Progenitor cell of endocrine pancreas (in vitro differentiated cells): ENCODE data around the gene SYVN1. TPM values are rescaled to one million over a fixed set of nuclear protein-coding genes. Genes with fewer than 3 reads are reported as not detected.

ENCODE experiments used
- DNase-seq: peaks from one replicate; pipeline ENCODE4 v3.0.0; 2021; ENCODE audit warnings: low spot score; ENCODE audit not compliant: unreplicated experiment
- H3K27ac Mint-ChIP-seq: 2 replicates; pipeline ENCODE4 v1.8.0; 2021; ENCODE audit warnings: mild to moderate bottlenecking, moderate library complexity, mixed read lengths
- H3K27me3 Mint-ChIP-seq: 2 replicates; pipeline ENCODE4 v1.8.0; 2021; ENCODE audit warnings: mixed read lengths
- H3K36me3 Mint-ChIP-seq: 2 replicates; pipeline ENCODE4 v1.8.0; 2022; ENCODE audit warnings: mixed read lengths; ENCODE audit not compliant: insufficient read depth
- H3K4me1 Mint-ChIP-seq: 2 replicates; pipeline ENCODE4 v1.8.0; 2021; ENCODE audit warnings: low read depth, mixed read lengths
- H3K4me3 Mint-ChIP-seq: 2 replicates; pipeline ENCODE4 v1.8.0; 2021; ENCODE audit warnings: low read depth, mild to moderate bottlenecking, moderate library complexity, mixed read lengths
- H3K9me3 Mint-ChIP-seq: 2 replicates; pipeline ENCODE4 v1.8.0; 2021; ENCODE audit warnings: low read depth, mixed read lengths
- total RNA-seq: library from RNA; stranded (reverse); gene quantifications from 2 replicates; pipeline ENCODE4 v1.2.1, GENCODE V29; 2021
- TF ChIP-seq, protein P1 (sequence below): fragments of 200-600 bp; sonication (generic); IDR thresholded peaks from one replicate; pipeline ENCODE4 v1.5.0; 2021; ENCODE audit warnings: antibody characterized with exemption, mild to moderate bottlenecking; ENCODE audit not compliant: unreplicated experiment

The SYVN1 gene
- total RNA-seq, 1 donor from 2014 or later, result 48.4 TPM

DNA sequence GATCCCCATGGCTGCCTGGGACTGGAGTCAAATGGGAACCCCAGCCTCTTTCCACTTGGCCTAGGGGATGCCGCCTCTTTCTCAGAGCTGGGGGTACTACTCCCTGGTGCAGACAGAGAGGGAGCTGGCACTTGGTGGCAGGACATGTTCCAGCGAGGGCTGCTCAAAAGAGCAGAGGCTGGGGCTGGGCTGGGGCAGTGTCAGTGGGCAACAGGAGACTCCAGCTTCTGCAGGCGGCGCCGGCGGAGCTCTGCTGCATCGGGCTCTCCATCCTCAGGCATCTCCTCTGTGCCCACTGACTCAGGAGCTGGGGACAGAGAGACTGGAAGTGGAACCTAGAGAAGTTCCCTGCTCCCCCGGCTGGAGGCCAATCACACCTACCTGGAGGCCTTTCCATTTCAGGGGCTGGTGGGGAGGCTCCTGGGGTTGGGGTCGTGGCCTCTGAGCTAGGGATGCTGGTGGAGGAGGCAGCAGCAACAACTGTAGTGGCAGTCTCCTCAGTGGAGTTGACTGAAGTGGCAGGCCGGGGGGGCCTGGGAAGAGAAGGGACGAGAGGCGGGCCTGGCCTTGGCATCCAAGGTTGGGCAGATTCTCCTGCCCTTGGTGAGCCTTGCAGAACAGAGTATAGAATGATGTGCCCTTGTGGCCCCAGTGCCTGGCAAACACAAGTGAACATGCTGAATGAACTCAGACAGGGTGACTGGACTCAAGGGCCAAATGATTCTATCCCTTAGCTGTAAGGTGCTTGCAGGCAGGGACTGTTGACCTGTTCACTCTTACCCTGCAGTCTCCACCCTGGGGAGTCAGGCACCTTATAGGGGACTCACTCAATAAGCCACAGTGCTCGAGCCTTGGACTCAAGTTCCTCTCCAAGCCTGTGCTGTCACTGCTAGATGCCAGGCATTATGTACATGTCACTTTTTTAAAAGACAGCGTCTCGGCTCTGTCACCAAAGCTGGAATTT is 5.9 kb downstream of the SYVN1 start:
- peaks cover 4% of the 10 kb centered on the region for H3K36me3 Mint-ChIP-seq

DNA sequence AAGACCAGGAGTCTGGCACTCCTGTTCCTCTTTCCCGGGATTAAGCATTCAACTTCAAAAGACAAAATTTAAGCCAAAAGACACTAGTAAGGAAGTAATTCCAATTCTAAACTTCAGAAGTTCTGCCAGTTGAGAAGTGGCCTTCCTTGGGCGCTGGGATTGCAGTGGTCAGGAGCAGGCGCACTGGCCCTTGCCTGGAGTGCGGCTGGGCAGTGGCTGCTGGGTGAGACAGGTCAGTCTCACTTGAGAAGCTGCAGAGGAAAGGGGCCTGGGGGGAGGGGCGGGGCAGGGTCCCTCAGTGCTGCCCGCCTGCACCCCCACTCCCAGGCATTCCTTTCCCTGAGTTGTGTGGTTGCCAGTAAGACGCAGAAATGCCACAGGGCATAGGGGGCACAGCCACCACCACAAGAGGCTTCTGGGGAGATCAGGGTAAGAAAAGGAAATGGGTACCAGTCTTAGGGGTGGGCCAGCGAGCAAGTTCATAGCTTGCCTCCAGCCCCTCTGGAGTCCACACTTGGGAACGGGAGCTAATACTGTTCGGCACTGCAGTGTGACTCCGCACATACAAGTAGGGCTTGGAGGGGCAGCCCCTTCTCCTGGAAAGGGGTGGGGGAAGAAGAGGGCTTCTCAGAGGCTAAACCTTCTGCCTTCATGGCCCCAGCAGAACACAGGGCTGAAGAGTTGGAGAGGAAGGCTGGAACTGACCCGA is 6.7 kb downstream of the SYVN1 start:
- Mint-ChIP-seq H3K4me1 (peaks cover 2% of the 10 kb centered on the region), H3K4me3 (no peak overlapping the region), H3K9me3 (no peaks in the 10 kb centered on the region), H3K27me3 (no peaks in the 10 kb centered on the region), H3K36me3 (peaks cover 4% of the 10 kb centered on the region), H3K27ac (no peak overlapping the region)
- no peak for DNase-seq
- TF ChIP-seq, protein P1, sequence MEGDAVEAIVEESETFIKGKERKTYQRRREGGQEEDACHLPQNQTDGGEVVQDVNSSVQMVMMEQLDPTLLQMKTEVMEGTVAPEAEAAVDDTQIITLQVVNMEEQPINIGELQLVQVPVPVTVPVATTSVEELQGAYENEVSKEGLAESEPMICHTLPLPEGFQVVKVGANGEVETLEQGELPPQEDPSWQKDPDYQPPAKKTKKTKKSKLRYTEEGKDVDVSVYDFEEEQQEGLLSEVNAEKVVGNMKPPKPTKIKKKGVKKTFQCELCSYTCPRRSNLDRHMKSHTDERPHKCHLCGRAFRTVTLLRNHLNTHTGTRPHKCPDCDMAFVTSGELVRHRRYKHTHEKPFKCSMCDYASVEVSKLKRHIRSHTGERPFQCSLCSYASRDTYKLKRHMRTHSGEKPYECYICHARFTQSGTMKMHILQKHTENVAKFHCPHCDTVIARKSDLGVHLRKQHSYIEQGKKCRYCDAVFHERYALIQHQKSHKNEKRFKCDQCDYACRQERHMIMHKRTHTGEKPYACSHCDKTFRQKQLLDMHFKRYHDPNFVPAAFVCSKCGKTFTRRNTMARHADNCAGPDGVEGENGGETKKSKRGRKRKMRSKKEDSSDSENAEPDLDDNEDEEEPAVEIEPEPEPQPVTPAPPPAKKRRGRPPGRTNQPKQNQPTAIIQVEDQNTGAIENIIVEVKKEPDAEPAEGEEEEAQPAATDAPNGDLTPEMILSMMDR, result no peak

More for the DNA sequence above, 5.9 kb downstream of the SYVN1 start:
- Mint-ChIP-seq H3K4me1 (peaks cover 8% of the 10 kb centered on the region), H3K9me3 (no peaks in the 10 kb centered on the region), H3K4me3 (no peak overlapping the region), H3K27me3 (no peaks in the 10 kb centered on the region), H3K27ac (no peak overlapping the region)
- TF ChIP-seq, protein P1, result no peak
- no peak for DNase-seq

DNA sequence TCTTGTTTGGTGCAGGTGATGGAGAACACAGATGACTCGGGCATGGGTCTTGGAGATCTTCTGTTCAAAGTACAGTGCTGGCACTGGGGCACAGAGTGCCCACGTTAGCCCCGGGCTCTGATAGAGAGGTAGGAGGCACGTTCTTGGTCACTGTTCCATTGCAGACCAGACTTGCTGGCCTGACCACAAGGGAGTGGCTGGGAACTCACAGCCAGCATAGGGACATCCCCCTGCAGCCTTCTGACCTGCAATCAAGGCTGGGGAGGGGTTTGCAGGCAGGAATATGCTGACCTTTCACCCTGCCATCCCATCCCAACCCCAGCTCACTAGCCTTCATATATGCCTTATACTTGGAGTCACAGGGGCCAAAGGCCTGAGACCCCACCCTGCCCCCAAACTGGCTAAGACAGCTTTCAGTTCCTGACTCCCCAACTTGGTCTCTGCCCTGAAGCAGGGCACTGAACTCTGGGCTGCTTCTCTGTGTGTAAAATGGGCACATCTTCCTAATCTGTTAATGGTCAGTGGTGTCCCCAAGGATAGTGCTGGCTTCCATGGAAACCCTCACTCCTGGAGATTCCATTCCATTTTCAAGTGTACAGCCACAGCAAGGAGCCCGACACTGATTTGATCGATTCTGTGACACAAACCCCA is 7.6 kb downstream of the SYVN1 start:
- H3K4me3 Mint-ChIP-seq, result no peak overlapping the region

DNA sequence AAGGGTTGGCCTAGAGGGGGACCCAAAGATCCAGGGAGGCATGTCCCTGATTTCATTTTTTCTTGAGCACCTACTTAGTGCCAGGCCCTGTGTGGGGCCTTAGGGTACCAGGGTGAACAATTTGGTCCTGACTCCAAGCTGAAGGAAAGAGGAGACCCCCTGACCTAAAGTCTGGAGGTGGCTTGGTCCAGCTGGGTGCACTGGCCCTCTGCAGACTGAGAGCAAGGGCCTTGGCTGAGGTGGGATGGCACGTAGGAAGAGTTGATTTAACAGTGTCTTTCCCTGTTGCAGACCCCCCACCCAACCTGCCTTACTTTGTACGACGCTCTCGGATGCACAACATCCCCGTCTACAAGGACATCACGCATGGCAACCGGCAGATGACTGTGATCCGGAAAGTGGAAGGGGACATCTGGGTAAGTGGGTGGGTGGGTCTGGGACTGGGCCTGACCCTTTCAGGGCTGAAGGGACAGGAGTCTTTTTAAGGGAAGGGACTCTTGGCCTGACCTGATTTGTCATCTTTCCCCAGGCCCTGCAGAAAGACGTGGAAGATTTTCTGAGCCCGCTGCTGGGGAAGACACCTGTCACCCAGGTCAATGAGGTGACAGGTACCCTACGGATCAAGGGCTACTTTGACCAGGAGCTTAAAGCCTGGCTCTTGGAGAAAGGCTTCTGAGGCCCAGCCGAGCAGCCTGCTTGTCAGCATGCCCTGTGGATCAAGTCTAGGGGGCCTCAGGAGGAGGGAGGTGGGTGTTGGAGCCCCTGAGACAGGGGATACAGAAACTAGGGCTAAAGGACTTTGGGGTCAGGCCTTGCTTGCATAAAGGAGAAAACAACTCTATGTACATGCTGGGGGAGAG is 8.9 kb downstream of the SYVN1 start:
- peaks cover 12% of the 10 kb centered on the region for H3K4me1 Mint-ChIP-seq
- no peak overlapping the region for H3K4me3 Mint-ChIP-seq
- no peaks in the 10 kb centered on the region for H3K9me3 Mint-ChIP-seq
- no peak overlapping the region for H3K27ac Mint-ChIP-seq
- H3K36me3 Mint-ChIP-seq, result peaks cover 5% of the 10 kb centered on the region
- TF ChIP-seq, protein P1, result no peak
- no peak for DNase-seq
- H3K27me3 Mint-ChIP-seq, result no peaks in the 10 kb centered on the region

More for the DNA sequence above, 7.6 kb downstream of the SYVN1 start:
- Mint-ChIP-seq H3K36me3 (peaks cover 4% of the 10 kb centered on the region), H3K27me3 (no peaks in the 10 kb centered on the region), H3K4me1 (peaks cover 6% of the 10 kb centered on the region), H3K27ac (no peak overlapping the region), H3K9me3 (no peaks in the 10 kb centered on the region)
- no peak for DNase-seq
- TF ChIP-seq, protein P1, result no peak
